Chondrocyte (in vitro differentiated cells): ENCODE data around the gene FLNA. TPM values are rescaled to one million over a fixed set of nuclear protein-coding genes. Genes with fewer than 3 reads are reported as not detected.
"Not testable (repeated sequence)": the region's sequence is repeated elsewhere in the genome, so short reads cannot be mapped to it uniquely, and the experiment has no call there.

ENCODE experiments used
- DNase-seq: peaks from one replicate; pipeline ENCODE4 v3.0.0; 2021; ENCODE audit warnings: mixed read lengths, low spot score
- H3K27ac Mint-ChIP-seq: one replicate; pipeline ENCODE4 v1.8.0; 2021; ENCODE audit warnings: mild to moderate bottlenecking, moderate library complexity, mixed read lengths; ENCODE audit not compliant: unreplicated experiment
- H3K27me3 Mint-ChIP-seq: 2 replicates; pipeline ENCODE4 v1.8.0; 2021; ENCODE audit warnings: low read depth, mixed read lengths
- H3K36me3 Mint-ChIP-seq: 2 replicates; pipeline ENCODE4 v1.8.0; 2021; ENCODE audit warnings: low read depth, mixed read lengths
- H3K4me1 Mint-ChIP-seq: 2 replicates; pipeline ENCODE4 v1.8.0; 2021; ENCODE audit warnings: low read depth, mild to moderate bottlenecking, mixed read lengths
- H3K4me3 Mint-ChIP-seq: one replicate; pipeline ENCODE4 v1.8.0; 2021; ENCODE audit warnings: mild to moderate bottlenecking, moderate library complexity, mixed read lengths; ENCODE audit not compliant: unreplicated experiment
- H3K9me3 Mint-ChIP-seq: 2 replicates; pipeline ENCODE4 v1.8.0; 2021; ENCODE audit warnings: low read depth, mixed read lengths
- total RNA-seq: library from RNA; stranded (reverse); gene quantifications from 3 replicates; pipeline ENCODE4 v1.2.1, GENCODE V29; 2021
- TF ChIP-seq, protein P1 (sequence below): fragments of 200-600 bp; sonication (generic); IDR thresholded peaks from 2 replicates; pipeline ENCODE4 v1.5.0; 2021; ENCODE audit warnings: antibody characterized with exemption, mild to moderate bottlenecking, moderate library complexity

The FLNA gene
- total RNA-seq, 1 donor from 2014 or later = 4,327 TPM

GRCh38 chrX:154349979-154350378, 24.5 kb downstream of the FLNA start:
- no peak overlapping the region for H3K27ac Mint-ChIP-seq
- no peak for DNase-seq
- no peaks in the 10 kb centered on the region for H3K4me1 Mint-ChIP-seq
- H3K9me3 Mint-ChIP-seq = no peaks in the 10 kb centered on the region
- H3K4me3 Mint-ChIP-seq = no peak overlapping the region
- no peaks in the 10 kb centered on the region for H3K27me3 Mint-ChIP-seq
- TF ChIP-seq, protein P1, sequence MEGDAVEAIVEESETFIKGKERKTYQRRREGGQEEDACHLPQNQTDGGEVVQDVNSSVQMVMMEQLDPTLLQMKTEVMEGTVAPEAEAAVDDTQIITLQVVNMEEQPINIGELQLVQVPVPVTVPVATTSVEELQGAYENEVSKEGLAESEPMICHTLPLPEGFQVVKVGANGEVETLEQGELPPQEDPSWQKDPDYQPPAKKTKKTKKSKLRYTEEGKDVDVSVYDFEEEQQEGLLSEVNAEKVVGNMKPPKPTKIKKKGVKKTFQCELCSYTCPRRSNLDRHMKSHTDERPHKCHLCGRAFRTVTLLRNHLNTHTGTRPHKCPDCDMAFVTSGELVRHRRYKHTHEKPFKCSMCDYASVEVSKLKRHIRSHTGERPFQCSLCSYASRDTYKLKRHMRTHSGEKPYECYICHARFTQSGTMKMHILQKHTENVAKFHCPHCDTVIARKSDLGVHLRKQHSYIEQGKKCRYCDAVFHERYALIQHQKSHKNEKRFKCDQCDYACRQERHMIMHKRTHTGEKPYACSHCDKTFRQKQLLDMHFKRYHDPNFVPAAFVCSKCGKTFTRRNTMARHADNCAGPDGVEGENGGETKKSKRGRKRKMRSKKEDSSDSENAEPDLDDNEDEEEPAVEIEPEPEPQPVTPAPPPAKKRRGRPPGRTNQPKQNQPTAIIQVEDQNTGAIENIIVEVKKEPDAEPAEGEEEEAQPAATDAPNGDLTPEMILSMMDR = no peak
- peaks cover 9% of the 10 kb centered on the region for H3K36me3 Mint-ChIP-seq

- peak; percentile 74 for DNase-seq
- Mint-ChIP-seq H3K4me3 (no peak overlapping the region), H3K27me3 (no peaks in the 10 kb centered on the region), H3K4me1 (no peaks in the 10 kb centered on the region), H3K9me3 (no peaks in the 10 kb centered on the region), H3K36me3 (peaks cover 9% of the 10 kb centered on the region), H3K27ac (no peak overlapping the region)
- TF ChIP-seq, protein P1 = no peak
These were observed 25.0 kb downstream of the FLNA start for GRCh38 chrX:154349359-154349935.

DNA sequence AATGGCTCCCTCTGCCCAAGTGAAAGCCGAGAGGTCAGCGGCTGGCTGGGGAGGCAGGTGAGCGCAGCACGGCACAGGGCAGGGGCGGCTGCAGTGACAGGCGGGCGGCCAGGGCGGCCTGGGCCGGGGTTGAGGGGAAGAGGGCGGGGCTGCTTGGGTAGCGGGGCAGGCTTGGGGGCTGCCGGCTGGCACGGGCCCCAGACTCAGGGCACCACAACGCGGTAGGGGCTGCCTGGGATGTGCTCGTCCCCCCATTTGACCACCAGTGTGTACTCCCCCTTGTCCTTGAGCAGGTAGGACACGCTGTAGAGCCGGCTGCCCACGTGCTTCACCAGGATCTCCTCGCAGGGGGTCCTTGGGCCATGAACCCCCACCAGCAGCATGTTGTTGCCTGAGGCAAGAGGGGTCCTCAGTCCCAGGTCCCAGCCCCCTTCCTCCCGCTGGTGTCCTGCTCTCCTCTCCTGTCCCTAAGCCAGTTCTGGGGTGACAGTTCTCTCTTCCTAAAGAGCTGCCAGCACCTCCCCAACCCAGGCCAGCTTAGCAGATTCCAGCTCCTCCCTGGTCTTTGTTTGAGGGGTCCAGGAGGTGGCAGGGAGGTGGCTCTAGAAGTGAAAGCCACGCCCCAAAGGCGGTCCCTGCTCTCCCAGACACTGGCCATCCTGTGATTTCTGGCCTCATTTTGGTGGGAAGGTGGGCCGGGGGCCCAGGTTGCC, 25.6 kb downstream of the FLNA start:
- Mint-ChIP-seq H3K27me3 (no peaks in the 10 kb centered on the region), H3K27ac (peak overlapping the region; percentile 45), H3K4me3 (no peak overlapping the region), H3K4me1 (no peaks in the 10 kb centered on the region), H3K9me3 (no peaks in the 10 kb centered on the region), H3K36me3 (peaks cover 8% of the 10 kb centered on the region)
- DNase-seq = peak; percentile 83
- TF ChIP-seq, protein P1 = no peak

- Mint-ChIP-seq H3K4me1 (no peaks in the 10 kb centered on the region), H3K27me3 (no peaks in the 10 kb centered on the region), H3K9me3 (no peaks in the 10 kb centered on the region), H3K4me3 (no peak overlapping the region), H3K36me3 (peaks cover 6% of the 10 kb centered on the region), H3K27ac (peak overlapping the region; percentile 69)
- peak; percentile 61 for DNase-seq
- TF ChIP-seq, protein P1 = no peak
These were observed 26.3 kb downstream of the FLNA start for GRCh38 chrX:154348114-154348531.

- H3K27me3 Mint-ChIP-seq, DNase-seq, H3K4me1 Mint-ChIP-seq, H3K4me3 Mint-ChIP-seq, H3K9me3 Mint-ChIP-seq, H3K27ac Mint-ChIP-seq, H3K36me3 Mint-ChIP-seq: not testable (repeated sequence)
These were observed 30.8 kb downstream of the FLNA start for GRCh38 chrX:154343620-154344019.

DNA sequence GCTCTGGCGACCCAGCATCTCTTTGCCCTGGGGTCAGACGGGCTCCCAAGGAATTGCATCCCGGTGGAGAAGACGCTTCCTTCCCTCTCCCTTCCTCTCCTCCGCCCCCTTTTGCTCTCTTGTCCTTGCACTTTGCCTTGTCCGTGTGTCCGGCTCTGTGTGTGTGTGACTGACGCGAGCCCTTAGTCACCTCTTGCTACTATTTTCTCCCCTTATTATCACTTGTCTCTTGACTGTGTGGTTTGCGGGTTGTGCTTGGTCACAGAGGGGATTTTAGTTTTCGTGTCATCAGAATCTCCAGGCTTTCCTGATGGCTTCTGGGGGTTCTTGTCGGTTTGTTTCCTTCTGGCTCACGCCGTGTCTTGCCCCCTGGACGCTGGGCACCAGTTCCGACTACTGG, 31.4 kb downstream of the FLNA start:
- not testable (repeated sequence) for H3K4me3 Mint-ChIP-seq, H3K27ac Mint-ChIP-seq, H3K4me1 Mint-ChIP-seq, H3K27me3 Mint-ChIP-seq, H3K36me3 Mint-ChIP-seq, H3K9me3 Mint-ChIP-seq, DNase-seq
